IMR-90 (cell line): ENCODE results near the gene TPSD1. TPM values are rescaled to one million over a fixed set of nuclear protein-coding genes. Genes with fewer than 3 reads are reported as not detected.

Experiments used
- ATAC-seq: fragments of 200-7000 bp; cut with Tn5 transposase; 2 replicates; pipeline ENCODE4 v1.9.1; 2020; ENCODE audit warnings: low read depth, mild to moderate bottlenecking, moderate library complexity
- BruUV-seq: library from RNA; stranded (reverse); fragments of 400-500 nt; replicated peaks from 2 replicates; lab custom pipeline; 2021; lab: Mats Ljungman, UMichigan
- CTCF ChIA-PET: fragments of 300-600 bp; formaldehyde crosslinking; extraction: SDS; loops from one replicate; lab custom pipeline; 2021; ENCODE audit warnings: antibody characterized with exemption; lab: Yijun Ruan, JAX
- POLR2A ChIA-PET: fragments of 300-600 bp; sonication (Branson Sonifier 250); formaldehyde crosslinking; loops from one replicate; lab custom pipeline; 2022; ENCODE audit warnings: antibody characterized with exemption; ENCODE audit not compliant: unreplicated experiment; lab: Charles Lee
- DNase-seq: peaks from one replicate; pipeline ENCODE4 v3.0.0; 2013
- H2AFZ ChIP-seq: replicated peaks from 2 replicates; pipeline ENCODE3; 2013; ENCODE audit warnings: low read length, mild to moderate bottlenecking; ENCODE audit not compliant: poor library complexity
- H2AK5ac ChIP-seq: 2 replicates; pipeline ENCODE4 v1.6.1; 2013; ENCODE audit warnings: low read depth, low read length, inconsistent platforms
- H2AK9ac ChIP-seq: replicated peaks from 2 replicates; pipeline ENCODE3; 2013; ENCODE audit warnings: mild to moderate bottlenecking, low read depth, low read length, moderate library complexity; ENCODE audit not compliant: poor library complexity
- H2BK120ac ChIP-seq: 2 replicates; pipeline ENCODE4 v1.6.1; 2013; ENCODE audit warnings: low read depth, low read length, inconsistent platforms
- H2BK15ac ChIP-seq: 3 replicates; pipeline ENCODE4 v1.6.1; 2013; ENCODE audit warnings: low read depth, low read length, inconsistent platforms
- H2BK20ac ChIP-seq: 2 replicates; pipeline ENCODE4 v1.6.1; 2013; ENCODE audit warnings: low read depth, mild to moderate bottlenecking, inconsistent platforms, low read length, moderate library complexity
- H2BK5ac ChIP-seq: 2 replicates; pipeline ENCODE4 v1.6.1; 2013; ENCODE audit warnings: mild to moderate bottlenecking, low read depth, low read length, inconsistent platforms; ENCODE audit not compliant: poor library complexity, severe bottlenecking
- H3K14ac ChIP-seq: replicated peaks from 2 replicates; pipeline ENCODE4 v1.6.1; 2013; ENCODE audit warnings: low read depth, low read length, inconsistent platforms
- H3K18ac ChIP-seq: 2 replicates; pipeline ENCODE4 v1.6.1; 2013; ENCODE audit warnings: low read depth, low read length, control low read depth
- H3K23ac ChIP-seq: 2 replicates; pipeline ENCODE4 v1.6.1; 2013; ENCODE audit warnings: low read depth, low read length, inconsistent platforms
- H3K27ac ChIP-seq: 2 replicates; pipeline ENCODE4 v1.5.1; 2013; ENCODE audit warnings: mild to moderate bottlenecking, control low read depth, low read length; ENCODE audit not compliant: insufficient read depth
- H3K27me3 ChIP-seq: 2 replicates; pipeline ENCODE4 v1.6.1; 2013; ENCODE audit warnings: low read length; ENCODE audit not compliant: control insufficient read depth, insufficient read depth
- H3K36me3 ChIP-seq: 2 replicates; pipeline ENCODE4 v1.6.1; 2013; ENCODE audit warnings: low read length, mixed read lengths; ENCODE audit not compliant: control insufficient read depth, insufficient read depth
- H3K4ac ChIP-seq: 2 replicates; pipeline ENCODE4 v1.6.1; 2013; ENCODE audit warnings: low read depth, low read length, inconsistent platforms
- H3K4me1 ChIP-seq: 2 replicates; pipeline ENCODE4 v1.6.1; 2013; ENCODE audit warnings: low read length, mixed read lengths; ENCODE audit not compliant: control insufficient read depth, insufficient read depth
- H3K4me2 ChIP-seq: 2 replicates; pipeline ENCODE4 v1.6.1; 2013; ENCODE audit warnings: low read depth, mild to moderate bottlenecking, control low read depth, low read length, moderate library complexity
- H3K4me3 ChIP-seq: 2 replicates; pipeline ENCODE4 v1.5.1; 2013; ENCODE audit warnings: low read depth, mild to moderate bottlenecking, control low read depth, low read length, moderate library complexity; ENCODE audit not compliant: insufficient read depth
- H3K56ac ChIP-seq: 2 replicates; pipeline ENCODE4 v1.6.1; 2013; ENCODE audit warnings: low read length, inconsistent platforms; ENCODE audit not compliant: insufficient read depth; ENCODE audit errors: extremely low read depth
- H3K79me1 ChIP-seq, 2 experiments: 2 replicates each; pipeline ENCODE4 v1.6.1; 2013; ENCODE audit warnings: low read length in 2 of 2, inconsistent platforms in 1 of 2, low read depth in 1 of 2
- H3K9ac ChIP-seq: 2 replicates; pipeline ENCODE4 v1.6.1; 2013; ENCODE audit warnings: low read depth, low read length, control low read depth
- H3K9me1 ChIP-seq: 2 replicates; pipeline ENCODE4 v1.6.1; 2013; ENCODE audit warnings: low read length, inconsistent platforms; ENCODE audit not compliant: insufficient read depth
- H3K9me3 ChIP-seq: 2 replicates; pipeline ENCODE4 v1.6.1; 2013; ENCODE audit warnings: low read length; ENCODE audit not compliant: control insufficient read depth, insufficient read depth
- H4K20me1 ChIP-seq: 2 replicates; pipeline ENCODE4 v1.6.1; 2013; ENCODE audit warnings: low read length, inconsistent platforms; ENCODE audit not compliant: insufficient read depth
- H4K5ac ChIP-seq: 2 replicates; pipeline ENCODE4 v1.6.1; 2013; ENCODE audit warnings: mild to moderate bottlenecking, low read depth, low read length, control low read depth
- H4K8ac ChIP-seq, 2 experiments: 2 replicates each; pipeline ENCODE4 v1.6.1; 2013; ENCODE audit warnings: low read depth in 2 of 2, low read length in 2 of 2, control low read depth in 1 of 2, inconsistent platforms in 1 of 2
- H4K91ac ChIP-seq: 2 replicates; pipeline ENCODE4 v1.6.1; 2013; ENCODE audit warnings: low read depth, low read length, inconsistent platforms; ENCODE audit not compliant: insufficient read depth
- BHLHE40 ChIP-seq: fragments of 150-350 bp; IDR thresholded peaks from 2 replicates; pipeline ENCODE4 v1.6.1; 2016; ENCODE audit warnings: mild to moderate bottlenecking, low read depth, low read length
- CHD1 ChIP-seq: IDR thresholded peaks from 2 replicates; pipeline ENCODE4 v1.6.1; 2012; ENCODE audit warnings: low read depth, low read length, improper control_type of control experiment
- ELK1 ChIP-seq: fragments of 150-350 bp; IDR thresholded peaks from 2 replicates; pipeline ENCODE4 v1.6.1; 2016; ENCODE audit warnings: low read depth, mild to moderate bottlenecking, low read length, moderate library complexity, borderline replicate concordance
- FOS ChIP-seq: fragments of 150-350 bp; IDR thresholded peaks from 2 replicates; pipeline ENCODE4 v1.6.1; 2016; ENCODE audit warnings: low read depth, low read length
- MAFK ChIP-seq: IDR thresholded peaks from 2 replicates; pipeline ENCODE4 v1.6.1; 2012; ENCODE audit warnings: low read depth, low read length, improper control_type of control experiment
- MAZ ChIP-seq: IDR thresholded peaks from 2 replicates; pipeline ENCODE4 v1.6.1; 2012; ENCODE audit warnings: low read depth, mild to moderate bottlenecking, low read length, improper control_type of control experiment, moderate library complexity, borderline replicate concordance
- MXI1 ChIP-seq: IDR thresholded peaks from 2 replicates; pipeline ENCODE4 v1.6.1; 2012; ENCODE audit warnings: low read depth, mild to moderate bottlenecking, low read length, moderate library complexity, borderline replicate concordance
- NFE2L2 ChIP-seq: fragments of 150-350 bp; IDR thresholded peaks from 2 replicates; pipeline ENCODE4 v1.6.1; 2016; ENCODE audit warnings: low read depth, mild to moderate bottlenecking, low read length
- POLR2A ChIP-seq: IDR thresholded peaks from 2 replicates; pipeline ENCODE4 v1.6.1; 2012; ENCODE audit warnings: mild to moderate bottlenecking, low read depth, low read length
- RAD21 ChIP-seq: IDR thresholded peaks from 2 replicates; pipeline ENCODE4 v1.6.1; 2012; ENCODE audit warnings: low read length, improper control_type of control experiment
- RCOR1 ChIP-seq: IDR thresholded peaks from 2 replicates; pipeline ENCODE4 v1.6.1; 2012; ENCODE audit warnings: mild to moderate bottlenecking, low read length, improper control_type of control experiment; ENCODE audit not compliant: insufficient replicate concordance
- RFX5 ChIP-seq: IDR thresholded peaks from 2 replicates; pipeline ENCODE4 v1.8.0; 2012; ENCODE audit warnings: low read depth, mild to moderate bottlenecking, low read length, moderate library complexity
- SMC3 ChIP-seq: fragments of 150-350 bp; IDR thresholded peaks from 2 replicates; pipeline ENCODE4 v1.6.1; 2016; ENCODE audit warnings: low read depth, mild to moderate bottlenecking, antibody characterized with exemption, low read length, moderate library complexity
- WGBS, 2 experiments: methylation state at CpG; one replicate each; pipeline versions ENCODE4 v1.1.5 to v1.1.7; 2013; ENCODE audit warnings: missing lambda C conversion rate in 2 of 2; ENCODE audit not compliant: insufficient read length in 1 of 2; ENCODE audit errors: extremely low coverage in 2 of 2; 5-methylcytosine and 5-hydroxymethylcytosine counted together
- dilution Hi-C: fragments of 300-500 bp; cut with HindIII; formaldehyde crosslinking; loops from one replicate; pipeline ENCODE4 v1.14.3; 2018; ENCODE audit warnings: low sequenced_read_pairs; ENCODE audit not compliant: unreplicated experiment
- in situ Hi-C: fragments of 300-500 bp; cut with MboI; formaldehyde crosslinking; loops from 3 replicates; pipeline ENCODE4 v1.14.3; 2019; ENCODE audit warnings: low sequenced_read_pairs, inconsistent platforms, mixed read lengths
- intact Hi-C: fragments of 100-400 bp; cut with micrococcal nuclease; formaldehyde crosslinking; loops from 2 replicates; pipeline ENCODE4 v1.10.0; 2022
- polyA plus RNA-seq, 3 experiments: library from polyadenylated mRNA; depleted of rRNA; stranded (reverse); fragments of >200 nt; gene quantifications; 2 replicates each; pipeline ENCODE4 v1.2.3, GENCODE V29; 2012; ENCODE audit warnings: low replicate concordance in 1 of 3
- total RNA-seq: library from RNA; depleted of rRNA; stranded (reverse); fragments of >200 nt; gene quantifications from 2 replicates; pipeline ENCODE4 v1.2.3, GENCODE V29; 2012
- TF ChIP-seq, protein P1 (sequence below): conservative IDR thresholded peaks from 2 replicates; pipeline ENCODE4 v1.5.1; 2012; ENCODE audit warnings: mild to moderate bottlenecking, low read depth, low read length, improper control_type of control experiment
- TF ChIP-seq, protein P2 (sequence below): fragments of 150-350 bp; IDR thresholded peaks from 2 replicates; pipeline ENCODE4 v1.6.1; 2017; ENCODE audit warnings: mild to moderate bottlenecking, antibody characterized with exemption, low read length, low read depth

Gene TPSD1
- total and polyA plus RNA-seq, 2 of the 4 experiments (the other 2 are of a cell fraction) = not detected

- Histone ChIP-seq H3K4me3 (no peak overlapping the region), H3K9me3 (no peaks in the 10 kb centered on the region), H4K8ac (no peak overlapping the region), H2AFZ (peak overlapping the region; percentile 91), H3K4me1 (peaks cover 5% of the 10 kb centered on the region; the same call in 1 of the 2 replicates), H3K4me2 (no peak overlapping the region), H4K91ac (no peak overlapping the region), H2BK15ac (no peak overlapping the region), H3K56ac (no peak overlapping the region), H2AK5ac (no peak overlapping the region), H3K36me3 (no peaks in the 10 kb centered on the region), H2AK9ac (peak overlapping the region; percentile 42), H3K18ac (no peak overlapping the region), H3K9me1 (peaks cover 3% of the 10 kb centered on the region; the same call in 1 of the 2 replicates), H3K4ac (no peak overlapping the region), H4K20me1 (no peaks in the 10 kb centered on the region), H4K5ac (no peak overlapping the region), H2BK120ac (no peak overlapping the region), H3K23ac (no peak overlapping the region), H3K79me1 (no peaks in the 10 kb centered on the region), H3K9ac (no peak overlapping the region), H2BK20ac (no peak overlapping the region), H2BK5ac (no peak overlapping the region), H3K27me3 (peaks cover 11% of the 10 kb centered on the region), H3K27ac (no peak overlapping the region), H3K14ac (no peak overlapping the region)
- intact Hi-C loops = no loop called here
- ChIA-PET CTCF (no interaction called here), POLR2A (no interaction called here)
- 6% methylated on average over 23 of the region's 42 CpGs; no CpG with 5 or more reads in 1 of the 2 experiments for WGBS, 2 experiments
- ATAC-seq = peak; percentile 97
- in situ Hi-C loops = no loop called here
- dilution Hi-C loops = no loop called here
- BruUV-seq = no TSS peak
- DNase-seq = peak; percentile 22
- TF ChIP-seq, protein P1, sequence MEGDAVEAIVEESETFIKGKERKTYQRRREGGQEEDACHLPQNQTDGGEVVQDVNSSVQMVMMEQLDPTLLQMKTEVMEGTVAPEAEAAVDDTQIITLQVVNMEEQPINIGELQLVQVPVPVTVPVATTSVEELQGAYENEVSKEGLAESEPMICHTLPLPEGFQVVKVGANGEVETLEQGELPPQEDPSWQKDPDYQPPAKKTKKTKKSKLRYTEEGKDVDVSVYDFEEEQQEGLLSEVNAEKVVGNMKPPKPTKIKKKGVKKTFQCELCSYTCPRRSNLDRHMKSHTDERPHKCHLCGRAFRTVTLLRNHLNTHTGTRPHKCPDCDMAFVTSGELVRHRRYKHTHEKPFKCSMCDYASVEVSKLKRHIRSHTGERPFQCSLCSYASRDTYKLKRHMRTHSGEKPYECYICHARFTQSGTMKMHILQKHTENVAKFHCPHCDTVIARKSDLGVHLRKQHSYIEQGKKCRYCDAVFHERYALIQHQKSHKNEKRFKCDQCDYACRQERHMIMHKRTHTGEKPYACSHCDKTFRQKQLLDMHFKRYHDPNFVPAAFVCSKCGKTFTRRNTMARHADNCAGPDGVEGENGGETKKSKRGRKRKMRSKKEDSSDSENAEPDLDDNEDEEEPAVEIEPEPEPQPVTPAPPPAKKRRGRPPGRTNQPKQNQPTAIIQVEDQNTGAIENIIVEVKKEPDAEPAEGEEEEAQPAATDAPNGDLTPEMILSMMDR = peak; percentile 76
- TF ChIP-seq BHLHE40 = no peak
- TF ChIP-seq RAD21 = peak; percentile 50
- peak; percentile 42; the same call in 1 of the 2 replicates for TF ChIP-seq MAZ
- peak; percentile 51 for TF ChIP-seq SMC3
- no peak for TF ChIP-seq RCOR1
- no peak for TF ChIP-seq FOS
- TF ChIP-seq CHD1 = no peak
- no peak for TF ChIP-seq NFE2L2
- TF ChIP-seq MAFK = no peak
- TF ChIP-seq POLR2A = no peak
- no peak for TF ChIP-seq RFX5
- TF ChIP-seq MXI1 = no peak
- TF ChIP-seq, protein P2, sequence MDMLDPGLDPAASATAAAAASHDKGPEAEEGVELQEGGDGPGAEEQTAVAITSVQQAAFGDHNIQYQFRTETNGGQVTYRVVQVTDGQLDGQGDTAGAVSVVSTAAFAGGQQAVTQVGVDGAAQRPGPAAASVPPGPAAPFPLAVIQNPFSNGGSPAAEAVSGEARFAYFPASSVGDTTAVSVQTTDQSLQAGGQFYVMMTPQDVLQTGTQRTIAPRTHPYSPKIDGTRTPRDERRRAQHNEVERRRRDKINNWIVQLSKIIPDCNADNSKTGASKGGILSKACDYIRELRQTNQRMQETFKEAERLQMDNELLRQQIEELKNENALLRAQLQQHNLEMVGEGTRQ = no peak
- TF ChIP-seq ELK1 = no peak
These were observed 45.0 kb downstream of the TPSD1 start for GRCh38 chr16:1300664-1301476.
